H1 (cell line): ENCODE data around the gene STX5.
A peak's percentile ranks its signal among the peaks of the same experiment; 100 is the strongest.
"Not testable (repeated sequence)": the region's sequence is repeated elsewhere in the genome, so short reads cannot be mapped to it uniquely, and the experiment has no call there.

Experiments
- EGR1 ChIP-seq: IDR thresholded peaks from 2 replicates; pipeline ENCODE4 v1.6.1; 2011; ENCODE audit warnings: low read depth, low read length, borderline replicate concordance
- JUN ChIP-seq: IDR thresholded peaks from 2 replicates; pipeline ENCODE4 v1.6.1; 2011; ENCODE audit warnings: low read depth, mild to moderate bottlenecking, improper control_type of control experiment, low read length
- JUND ChIP-seq: IDR thresholded peaks from 2 replicates; pipeline ENCODE4 v1.6.1; 2011; ENCODE audit warnings: mild to moderate bottlenecking, improper control_type of control experiment, low read length
- KDM1A ChIP-seq: fragments of 200-600, 300-600 bp; sonication (generic); IDR thresholded peaks from 2 replicates; pipeline ENCODE4 v1.7.1; 2016; ENCODE audit warnings: mild to moderate bottlenecking, low read length, borderline replicate concordance
- NRF1 ChIP-seq: IDR thresholded peaks from 2 replicates; pipeline ENCODE4 v1.6.1; 2011; ENCODE audit warnings: mild to moderate bottlenecking, low read depth, low read length, improper control_type of control experiment
- POLR2A ChIP-seq, 2 experiments: IDR thresholded peaks; 1 replicate in 1 of 2; 2 replicates in 1 of 2; pipeline ENCODE4 v1.6.1; 2011; ENCODE audit warnings: low read depth in 2 of 2, low read length in 2 of 2, mild to moderate bottlenecking in 2 of 2; ENCODE audit errors: control extremely low read depth in 1 of 2
- POLR2AphosphoS5 ChIP-seq: IDR thresholded peaks from 2 replicates; pipeline ENCODE4 v1.6.1; 2011; ENCODE audit warnings: low read depth, low read length
- TAF7 ChIP-seq: optimal IDR thresholded peaks from 2 replicates; pipeline ENCODE3; 2011; ENCODE audit warnings: low read depth, mild to moderate bottlenecking, inconsistent platforms, low read length, moderate library complexity, borderline replicate concordance
- ZNF274 ChIP-seq: IDR thresholded peaks from 2 replicates; pipeline ENCODE4 v1.7.0; 2012; ENCODE audit warnings: low read length, borderline replicate concordance; ENCODE audit errors: extremely low read depth
- TF ChIP-seq, protein P1 (sequence below), 3 experiments: IDR thresholded peaks; 1 replicate in 2 of 3; 2 replicates in 1 of 3; pipeline versions ENCODE4 v1.5.1 to v1.6.1; 2011; ENCODE audit warnings: low read length in 3 of 3, mild to moderate bottlenecking in 3 of 3, inconsistent platforms in 2 of 3, low read depth in 1 of 3, moderate library complexity in 1 of 3; ENCODE audit not compliant: insufficient read depth in 1 of 3; ENCODE audit errors: control extremely low read depth in 1 of 3

- TF ChIP-seq POLR2A (IDR thresholded peaks at IDR 0.05; ENCODE audit: control extremely low read depth in 1 of 2, low read depth in 2 of 2, low read length in 2 of 2): 0 out of 3 replicates have a peak, but pooled peaks of 1 of the 2 experiments have one; percentile 6
- TF ChIP-seq EGR1, JUND, NRF1, JUN, KDM1A, POLR2AphosphoS5, ZNF274, TAF7: not testable (repeated sequence)
- TF ChIP-seq, protein P1, sequence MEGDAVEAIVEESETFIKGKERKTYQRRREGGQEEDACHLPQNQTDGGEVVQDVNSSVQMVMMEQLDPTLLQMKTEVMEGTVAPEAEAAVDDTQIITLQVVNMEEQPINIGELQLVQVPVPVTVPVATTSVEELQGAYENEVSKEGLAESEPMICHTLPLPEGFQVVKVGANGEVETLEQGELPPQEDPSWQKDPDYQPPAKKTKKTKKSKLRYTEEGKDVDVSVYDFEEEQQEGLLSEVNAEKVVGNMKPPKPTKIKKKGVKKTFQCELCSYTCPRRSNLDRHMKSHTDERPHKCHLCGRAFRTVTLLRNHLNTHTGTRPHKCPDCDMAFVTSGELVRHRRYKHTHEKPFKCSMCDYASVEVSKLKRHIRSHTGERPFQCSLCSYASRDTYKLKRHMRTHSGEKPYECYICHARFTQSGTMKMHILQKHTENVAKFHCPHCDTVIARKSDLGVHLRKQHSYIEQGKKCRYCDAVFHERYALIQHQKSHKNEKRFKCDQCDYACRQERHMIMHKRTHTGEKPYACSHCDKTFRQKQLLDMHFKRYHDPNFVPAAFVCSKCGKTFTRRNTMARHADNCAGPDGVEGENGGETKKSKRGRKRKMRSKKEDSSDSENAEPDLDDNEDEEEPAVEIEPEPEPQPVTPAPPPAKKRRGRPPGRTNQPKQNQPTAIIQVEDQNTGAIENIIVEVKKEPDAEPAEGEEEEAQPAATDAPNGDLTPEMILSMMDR (IDR thresholded peaks at IDR 0.05; ENCODE audit: control extremely low read depth in 1 of 3, insufficient read depth in 1 of 3, low read depth in 1 of 3, low read length in 3 of 3): not testable (repeated sequence)
These were observed 29.8 kb upstream of the STX5 start for GRCh38 chr11:62861564-62862192.
